T-helper 9 cell (primary cell): ENCODE measurements around the gene ARAP1.

Experiments used
- DNase-seq: peaks from one replicate; pipeline ENCODE4 v3.0.0-alpha.2; 2020

ARAP1 gene

DNA sequence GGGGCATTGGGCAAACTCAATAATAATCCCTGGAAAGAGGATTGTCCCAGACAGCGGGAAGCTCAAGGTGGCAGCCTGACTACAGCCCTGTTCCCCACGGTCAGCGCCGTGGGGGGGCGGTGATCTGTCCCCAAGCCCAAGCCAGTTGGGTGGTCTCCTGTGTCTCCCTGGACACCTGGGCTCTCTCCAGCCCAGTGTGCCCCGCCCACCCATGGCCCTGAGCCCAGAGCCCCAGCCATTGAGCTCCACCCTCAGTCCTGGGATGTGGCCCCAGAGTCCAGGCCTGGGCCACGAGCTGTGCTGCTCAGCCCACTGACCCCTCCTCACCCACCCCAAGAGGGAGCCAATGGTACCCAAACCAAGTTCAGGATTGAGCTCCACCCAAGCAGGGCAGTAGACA is 50.1 kb downstream of the ARAP1 start:
- no peak for DNase-seq

GRCh38 chr11:72701466-72701865 is 50.7 kb downstream of the ARAP1 start:
- DNase-seq, result no peak

GRCh38 chr11:72700146-72700545 is 52.1 kb downstream of the ARAP1 start:
- DNase-seq, result no peak

GRCh38 chr11:72697814-72698213 is 54.4 kb downstream of the ARAP1 start:
- DNase-seq, result no peak

DNA sequence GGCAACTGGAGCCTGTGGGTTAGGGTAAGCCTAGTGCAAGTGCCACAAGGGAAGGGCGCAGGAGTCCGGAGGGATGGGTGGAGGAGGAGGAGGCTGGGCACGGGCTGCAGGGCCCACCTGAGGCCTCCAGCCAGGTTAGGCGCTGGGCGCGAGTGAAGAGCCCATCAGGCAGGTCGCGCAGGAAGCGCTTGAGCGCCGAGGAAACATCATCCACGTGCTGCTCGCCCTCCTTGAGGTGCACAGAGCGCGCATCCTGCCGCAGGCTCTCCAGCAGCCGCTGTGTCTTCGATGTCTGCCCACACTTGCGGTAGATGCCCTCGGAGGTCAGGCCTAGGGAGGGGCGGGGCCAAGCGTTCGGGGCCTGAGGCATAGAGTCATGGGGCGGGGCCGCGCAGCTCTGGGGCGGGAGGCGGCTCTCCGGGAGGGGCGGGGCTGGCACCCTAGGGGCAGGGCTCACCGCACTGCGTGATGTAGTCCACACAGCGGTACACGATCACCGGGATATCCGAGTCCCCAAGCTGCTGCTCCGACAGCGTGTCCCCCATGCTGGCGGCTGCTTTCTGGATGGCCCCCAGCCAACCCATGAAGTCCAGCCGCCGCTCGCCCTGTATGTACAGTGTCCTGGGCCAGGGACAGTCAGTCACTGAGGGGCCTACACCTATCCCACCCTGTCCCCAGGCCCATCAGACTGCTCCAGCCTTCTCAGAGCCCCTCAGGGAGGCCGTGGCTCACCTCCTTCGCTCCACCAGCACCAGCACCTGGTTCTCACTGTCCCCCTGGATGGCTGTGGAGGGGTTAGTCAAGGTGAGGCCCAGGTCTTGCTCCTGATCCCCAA is 55.1 kb downstream of the ARAP1 start:
- DNase-seq, result no peak

DNA sequence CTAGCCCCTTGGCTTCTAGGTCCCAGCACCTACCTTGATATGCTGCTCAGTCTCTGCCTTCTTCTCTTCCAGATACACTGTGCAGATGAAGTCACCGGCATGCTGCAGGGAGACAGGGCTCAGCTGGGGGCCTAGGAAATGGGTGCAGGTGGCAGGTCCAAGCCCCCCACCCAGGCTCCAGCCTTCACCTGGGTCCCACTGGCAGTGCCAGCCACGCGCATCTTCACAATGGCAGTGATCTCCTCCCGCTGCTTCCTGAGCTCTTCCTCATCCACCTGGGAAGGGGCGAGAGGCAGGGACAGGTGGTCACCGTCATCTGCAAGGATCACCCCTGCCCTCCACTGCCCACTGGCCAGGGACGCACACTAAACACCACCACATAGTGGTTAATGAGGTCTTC is 56.9 kb downstream of the ARAP1 start:
- no peak for DNase-seq

GRCh38 chr11:72693271-72693968 is 58.8 kb downstream of the ARAP1 start:
- no peak for DNase-seq

GRCh38 chr11:72692498-72693237 is 59.5 kb downstream of the ARAP1 start:
- DNase-seq, result no peak

DNA sequence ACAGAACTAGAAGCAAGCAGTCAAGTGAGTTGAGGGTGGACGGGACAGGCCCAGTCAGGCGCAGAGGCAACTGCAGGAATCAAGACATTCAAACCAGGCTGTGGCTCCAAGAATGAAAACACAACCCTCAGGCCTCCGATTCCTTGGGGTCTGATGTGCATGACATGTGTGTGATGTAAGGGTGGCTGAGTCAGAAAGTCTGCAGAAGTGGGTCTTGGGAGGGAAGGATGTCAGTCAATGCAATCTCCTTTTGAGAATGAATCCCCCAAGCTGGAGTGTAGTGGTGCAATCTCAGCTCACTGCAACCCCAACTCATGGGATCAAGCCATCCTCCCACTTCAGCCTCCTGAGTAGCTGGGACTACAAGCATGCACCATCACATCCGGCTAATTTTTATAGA is 62.0 kb downstream of the ARAP1 start:
- no peak for DNase-seq

GRCh38 chr11:72688929-72689328 is 63.3 kb downstream of the ARAP1 start:
- DNase-seq, result no peak

GRCh38 chr11:72688486-72688885 is 63.7 kb downstream of the ARAP1 start:
- no peak for DNase-seq

DNA sequence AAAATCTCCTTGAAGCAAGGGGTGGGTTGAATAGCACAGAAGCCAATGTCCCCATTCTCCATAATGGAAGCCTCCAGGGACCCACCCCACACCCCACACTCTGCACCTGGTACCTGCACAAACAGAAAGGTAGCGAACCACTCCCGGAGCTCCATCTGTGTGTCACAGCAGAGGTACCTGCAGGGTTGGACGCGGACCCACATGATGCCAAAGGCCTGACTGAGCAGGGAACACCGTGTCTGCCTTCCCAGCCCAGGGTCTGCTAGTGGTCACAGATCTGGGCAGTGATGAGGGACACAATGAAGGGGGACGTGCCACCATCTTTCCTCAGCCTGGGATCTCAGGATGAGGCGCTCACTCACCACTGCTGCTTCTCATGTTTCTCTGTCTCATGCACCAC is 64.9 kb downstream of the ARAP1 start:
- no peak for DNase-seq

GRCh38 chr11:72686639-72687220 is 65.5 kb downstream of the ARAP1 start:
- no peak for DNase-seq

- no peak for DNase-seq
Measured at GRCh38 chr11:72685560-72686480, 66.4 kb downstream of the ARAP1 start.

DNA sequence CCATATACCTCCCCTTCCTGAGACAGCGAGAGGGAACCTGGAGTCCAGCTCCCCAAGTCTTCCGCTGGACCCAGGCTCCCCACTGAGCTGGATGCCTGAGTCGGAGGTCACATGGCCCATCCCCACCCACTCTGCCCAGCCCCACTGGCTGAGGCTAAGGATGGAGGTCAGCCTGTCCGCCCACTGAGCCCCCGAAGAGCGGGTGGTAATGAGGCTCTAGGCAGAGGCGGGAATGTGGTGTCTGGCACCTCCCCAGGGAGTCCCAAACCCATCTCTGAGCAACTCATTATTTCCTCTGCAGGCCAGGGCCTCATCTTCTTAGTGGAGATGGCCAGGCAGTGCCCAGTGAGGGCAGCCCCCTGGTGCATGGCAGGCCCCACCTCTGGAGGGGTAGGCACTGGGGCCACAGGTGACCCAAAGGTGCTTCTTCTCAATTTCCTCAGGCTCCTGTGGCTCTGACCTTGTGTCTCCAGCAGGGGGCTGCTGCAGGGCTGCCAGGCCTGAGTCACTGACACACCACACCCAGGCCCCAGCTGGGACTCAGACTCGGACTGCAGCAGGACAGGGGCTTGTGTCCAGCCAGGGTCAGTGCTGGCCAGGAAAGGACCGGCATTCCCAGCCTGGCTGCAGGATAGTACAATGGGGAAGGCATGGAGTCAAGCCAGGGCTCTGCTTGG is 67.8 kb downstream of the ARAP1 start:
- no peak for DNase-seq

DNA sequence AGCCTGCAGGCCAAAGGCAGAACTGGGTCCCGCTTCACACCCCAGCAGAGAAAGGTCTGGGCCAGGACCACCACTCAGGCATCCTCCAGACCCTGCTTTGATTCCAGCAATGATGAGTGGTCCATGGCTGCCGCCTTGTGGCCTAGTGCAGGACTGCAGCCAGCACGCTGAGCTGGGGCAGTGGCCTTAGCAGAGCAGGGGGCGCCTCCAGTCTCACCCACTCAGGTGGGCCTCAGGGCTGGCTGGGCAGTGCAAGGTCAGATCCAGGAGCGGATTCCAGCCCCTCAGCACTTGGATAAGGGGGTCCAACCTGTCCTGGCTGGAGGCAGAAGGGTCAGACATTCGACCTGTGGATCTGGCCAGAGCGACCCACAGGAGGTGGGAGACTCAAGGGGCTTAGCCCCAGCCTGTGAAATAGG is 68.4 kb downstream of the ARAP1 start:
- DNase-seq, result peak; percentile 54

GRCh38 chr11:72682858-72683243 is 69.4 kb downstream of the ARAP1 start:
- no peak for DNase-seq

DNA sequence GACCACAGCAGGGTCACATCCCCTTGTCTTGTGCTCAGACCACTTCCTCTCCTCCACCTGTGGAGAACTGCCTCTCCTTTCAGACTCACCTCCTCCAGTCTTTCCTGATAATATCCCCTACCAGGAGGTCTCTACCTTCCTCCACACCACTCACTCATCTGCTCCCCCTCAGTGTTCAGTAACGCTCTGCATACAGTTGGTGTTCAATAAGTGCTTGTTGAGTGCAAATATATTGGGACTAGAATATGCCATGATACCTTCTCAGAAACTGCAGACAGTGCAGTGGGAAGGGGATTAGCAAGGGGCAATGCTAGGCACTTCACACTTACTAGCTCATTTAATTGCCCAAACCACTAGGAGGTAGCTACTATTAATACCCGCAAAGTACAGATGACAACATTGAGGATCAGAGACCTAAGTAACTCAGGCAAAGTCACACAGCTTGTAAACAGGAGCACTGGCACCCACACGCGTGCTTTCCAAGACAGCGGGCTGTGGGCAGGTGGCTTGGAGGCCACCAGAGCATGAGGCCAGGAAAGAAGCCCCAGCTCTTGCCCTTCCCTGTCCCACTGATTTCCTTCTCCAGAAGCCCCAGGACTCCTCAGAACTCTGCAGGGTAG is 69.9 kb downstream of the ARAP1 start:
- no peak for DNase-seq

DNA sequence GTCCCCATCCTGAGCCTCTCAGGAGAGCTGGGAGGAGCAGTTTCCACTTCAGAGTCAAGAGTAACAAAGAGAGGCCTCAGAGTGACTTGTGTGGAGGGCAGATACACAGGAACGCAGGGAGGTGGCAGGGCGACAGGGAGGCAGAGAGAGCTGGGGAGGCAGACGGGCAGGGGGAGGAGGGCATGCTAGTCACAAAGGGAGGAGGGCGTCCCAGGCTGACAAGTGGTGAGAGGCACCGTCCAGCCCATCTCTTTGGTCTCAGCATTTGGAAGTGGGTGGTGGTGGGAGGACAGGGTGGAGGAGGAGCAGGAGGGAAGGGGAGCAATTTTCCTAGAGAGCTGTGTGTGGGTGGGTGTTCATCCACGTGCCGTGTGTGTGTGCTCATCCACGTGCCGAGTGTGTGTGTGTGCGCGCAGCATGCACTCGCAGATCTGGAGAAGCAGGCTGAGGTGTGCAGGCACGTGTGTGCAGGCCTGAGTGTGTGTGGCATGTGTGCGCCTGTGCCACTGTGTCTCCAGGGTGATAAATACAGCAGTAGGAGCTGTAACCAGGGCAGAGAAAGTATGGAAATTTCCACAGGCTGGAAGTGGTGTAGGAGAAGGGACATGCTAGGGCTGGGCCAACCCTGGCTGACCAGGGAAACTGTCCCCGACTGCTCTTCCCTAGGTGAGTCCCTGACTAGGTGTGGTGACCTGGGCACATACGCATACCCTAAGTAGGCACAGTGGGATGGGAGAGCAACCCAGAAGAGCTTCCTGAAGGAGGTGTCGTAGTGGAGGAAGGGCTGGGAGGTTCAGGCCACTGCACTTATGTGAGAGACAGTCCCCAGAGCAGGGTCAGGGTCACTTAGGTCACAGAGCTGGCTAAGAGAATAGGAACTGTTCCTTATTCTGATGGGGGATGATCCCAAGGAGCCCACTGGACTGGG is 70.7 kb downstream of the ARAP1 start:
- DNase-seq, result no peak

- no peak for DNase-seq
Measured at GRCh38 chr11:72680624-72681158, 71.5 kb downstream of the ARAP1 start.
